ENCODE data around the gene C10orf90.

DNA sequence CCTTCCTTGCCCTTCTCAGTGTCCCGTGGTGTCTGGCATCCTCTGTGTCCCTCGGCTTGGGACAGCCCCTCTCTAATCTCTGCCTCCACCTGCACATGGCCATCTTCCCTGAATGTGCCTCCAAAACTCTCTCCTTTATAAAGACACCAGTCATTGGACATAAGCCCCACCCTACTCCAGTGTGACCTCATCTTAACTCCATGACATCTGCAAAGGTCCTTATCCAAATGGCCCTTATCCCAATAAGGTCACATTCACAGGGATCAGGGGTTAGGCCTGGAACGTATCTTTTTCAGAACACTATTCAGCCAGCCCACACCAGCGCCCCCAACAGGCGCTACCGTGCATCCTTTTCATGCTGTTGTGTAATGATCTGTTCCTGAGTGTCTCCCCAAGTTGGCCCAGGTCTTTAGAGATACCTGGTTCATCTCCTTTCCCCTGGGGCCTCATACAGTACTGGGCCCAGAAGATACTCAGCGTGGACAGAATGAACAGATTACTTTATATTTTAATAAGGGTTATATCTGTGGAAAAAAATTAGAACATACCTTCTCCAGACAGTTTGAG is 149.7 kb downstream of the C10orf90 start:
- TF ChIP-seq, protein P1, sequence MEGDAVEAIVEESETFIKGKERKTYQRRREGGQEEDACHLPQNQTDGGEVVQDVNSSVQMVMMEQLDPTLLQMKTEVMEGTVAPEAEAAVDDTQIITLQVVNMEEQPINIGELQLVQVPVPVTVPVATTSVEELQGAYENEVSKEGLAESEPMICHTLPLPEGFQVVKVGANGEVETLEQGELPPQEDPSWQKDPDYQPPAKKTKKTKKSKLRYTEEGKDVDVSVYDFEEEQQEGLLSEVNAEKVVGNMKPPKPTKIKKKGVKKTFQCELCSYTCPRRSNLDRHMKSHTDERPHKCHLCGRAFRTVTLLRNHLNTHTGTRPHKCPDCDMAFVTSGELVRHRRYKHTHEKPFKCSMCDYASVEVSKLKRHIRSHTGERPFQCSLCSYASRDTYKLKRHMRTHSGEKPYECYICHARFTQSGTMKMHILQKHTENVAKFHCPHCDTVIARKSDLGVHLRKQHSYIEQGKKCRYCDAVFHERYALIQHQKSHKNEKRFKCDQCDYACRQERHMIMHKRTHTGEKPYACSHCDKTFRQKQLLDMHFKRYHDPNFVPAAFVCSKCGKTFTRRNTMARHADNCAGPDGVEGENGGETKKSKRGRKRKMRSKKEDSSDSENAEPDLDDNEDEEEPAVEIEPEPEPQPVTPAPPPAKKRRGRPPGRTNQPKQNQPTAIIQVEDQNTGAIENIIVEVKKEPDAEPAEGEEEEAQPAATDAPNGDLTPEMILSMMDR (IDR thresholded peaks at IDR 0.05): no peak
- no peak for TF ChIP-seq ZFX (IDR thresholded peaks at IDR 0.05; ENCODE audit: borderline replicate concordance)

Measured in 22Rv1 (cell line).